T-helper 1 cell treated with Interleukin-12 subunit alpha and Interleukin-12 subunit beta and Interleukin-4 antibody, amounts not matched to agents 30 ng/mL and 1 ng/mL, for 36 hours (primary cell): ENCODE measurements around the gene APOL2. TPM values are rescaled to one million over a fixed set of nuclear protein-coding genes. Genes with fewer than 3 reads are reported as not detected.
"Not testable (repeated sequence)": the region's sequence is repeated elsewhere in the genome, so short reads cannot be mapped to it uniquely, and the experiment has no call there.

ENCODE experiments used
- intact Hi-C: fragments of 100-400 bp; cut with micrococcal nuclease; formaldehyde crosslinking; loops from one replicate; pipeline ENCODE4 v1.15.1; 2024
- total RNA-seq: library from RNA; stranded (reverse); gene quantifications from 2 replicates; pipeline ENCODE4 v1.2.3, GENCODE V29; 2022

Gene APOL2
- total RNA-seq, 1 donor from 2014 or later: 128 TPM

- intact Hi-C loops: no loop called here
Observed at GRCh38 chr22:36244522-36245391, 5.4 kb upstream of the APOL2 start.

- intact Hi-C loops: no loop called here
Observed at GRCh38 chr22:36243986-36244385, 4.7 kb upstream of the APOL2 start.

- intact Hi-C loops: loop anchor here (1.0 to 5.0 kb wide), 9 partner anchors 14 to 591 kb away; partner anchors contain the start of genes APOL1, APOL3, APOL6 and EIF3D
Observed at GRCh38 chr22:36239150-36239400, 252 bp downstream of the APOL2 start.

- intact Hi-C loops: loop anchor here (1.0 to 5.0 kb wide), 10 partner anchors 15 to 590 kb away; partner anchors contain the start of genes APOL1, APOL3, APOL6 and EIF3D
Observed at GRCh38 chr22:36238373-36239149, 766 bp downstream of the APOL2 start.

- intact Hi-C loops: loop anchor here (1.0 to 5.0 kb wide), 3 partner anchors 93 to 540 kb away; partner anchors contain the start of gene IFT27
Observed at GRCh38 chr22:36237462-36238372, 1.6 kb downstream of the APOL2 start.

- intact Hi-C loops: loop anchor here (5.0 kb wide), 1 partner anchor 541 kb away; the partner anchor contains the start of gene IFT27
Observed at GRCh38 chr22:36236388-36237319, 2.7 kb downstream of the APOL2 start.

- intact Hi-C loops: loop anchor here (5.0 kb wide), 1 partner anchor 542 kb away; the partner anchor contains the start of gene IFT27
Observed at GRCh38 chr22:36235585-36235984, 3.7 kb downstream of the APOL2 start.

GRCh38 chr22:36234919-36235318 is 4.4 kb downstream of the APOL2 start:
- intact Hi-C loops: loop anchor here (5.0 kb wide), 1 partner anchor 542 kb away; the partner anchor contains the start of gene IFT27

- intact Hi-C loops: no loop called here
Observed at GRCh38 chr22:36234213-36234612, 5.1 kb downstream of the APOL2 start.

GRCh38 chr22:36233796-36234195 is 5.5 kb downstream of the APOL2 start:
- intact Hi-C loops: loop anchor here (1.0 kb wide), 1 partner anchor 64 kb away; no protein-coding TSS in a partner anchor

GRCh38 chr22:36232715-36233401 is 6.5 kb downstream of the APOL2 start:
- intact Hi-C loops: loop anchor here (1.0 kb wide), 1 partner anchor 64 kb away; no protein-coding TSS in a partner anchor

- intact Hi-C loops: not testable (repeated sequence)
Observed at GRCh38 chr22:36231051-36231450, 8.3 kb downstream of the APOL2 start.

- intact Hi-C loops: not testable (repeated sequence)
Observed at GRCh38 chr22:36229649-36230048, 9.7 kb downstream of the APOL2 start.

- intact Hi-C loops: no loop called here
Observed at GRCh38 chr22:36228944-36229343, 10.4 kb downstream of the APOL2 start.

GRCh38 chr22:36228369-36228768 is 11.0 kb downstream of the APOL2 start:
- intact Hi-C loops: not testable (repeated sequence)

- intact Hi-C loops: no loop called here
Observed at GRCh38 chr22:36227806-36228205, 11.5 kb downstream of the APOL2 start.

GRCh38 chr22:36227396-36227795 is 11.9 kb downstream of the APOL2 start:
- intact Hi-C loops: no loop called here

- intact Hi-C loops: no loop called here
Observed at GRCh38 chr22:36226189-36226588, 13.1 kb downstream of the APOL2 start.

GRCh38 chr22:36225333-36225922 is 13.9 kb downstream of the APOL2 start:
- intact Hi-C loops: no loop called here
